CD4-positive, alpha-beta T cell treated with Interleukin-17A for 4 hours (primary cell): ENCODE data around the gene DDHD1.
"Not testable (repeated sequence)": the region's sequence is repeated elsewhere in the genome, so short reads cannot be mapped to it uniquely, and the experiment has no call there.

Experiments
- DNase-seq: peaks from one replicate; pipeline ENCODE4 v3.0.0-alpha.2; 2020; ENCODE audit warnings: mixed read lengths

DDHD1 gene

GRCh38 chr14:53103636-53104340 lies 49.3 kb downstream of the DDHD1 start:
- DNase-seq = no peak

GRCh38 chr14:53093206-53093605 lies 59.9 kb downstream of the DDHD1 start:
- no peak for DNase-seq

GRCh38 chr14:53090853-53091252 lies 62.3 kb downstream of the DDHD1 start:
- no peak for DNase-seq

- not testable (repeated sequence) for DNase-seq
Observed at GRCh38 chr14:53084954-53085353, 68.2 kb downstream of the DDHD1 start.

- no peak for DNase-seq
Observed at GRCh38 chr14:53064475-53064874, 88.6 kb downstream of the DDHD1 start.

GRCh38 chr14:53062856-53063255 lies 90.3 kb downstream of the DDHD1 start:
- DNase-seq = no peak

- DNase-seq = no peak
Observed at GRCh38 chr14:53060046-53060445, 93.1 kb downstream of the DDHD1 start.

- DNase-seq = no peak
Observed at GRCh38 chr14:53055003-53055402, 98.1 kb downstream of the DDHD1 start.

- DNase-seq = no peak
Observed at GRCh38 chr14:53054457-53054856, 98.7 kb downstream of the DDHD1 start.

GRCh38 chr14:53048631-53049030 lies 104.5 kb downstream of the DDHD1 start:
- DNase-seq = no peak

- DNase-seq = no peak
Observed at GRCh38 chr14:53047307-53048069, 105.6 kb downstream of the DDHD1 start.

- no peak for DNase-seq
Observed at GRCh38 chr14:53044486-53044885, 108.6 kb downstream of the DDHD1 start.

GRCh38 chr14:53043027-53043581 lies 110.0 kb downstream of the DDHD1 start:
- DNase-seq = no peak

- no peak for DNase-seq
Observed at GRCh38 chr14:53042480-53042879, 110.6 kb downstream of the DDHD1 start.

- no peak for DNase-seq
Observed at GRCh38 chr14:53041067-53041466, 112.1 kb downstream of the DDHD1 start.

- DNase-seq = no peak
Observed at GRCh38 chr14:53038629-53039028, 114.5 kb downstream of the DDHD1 start.

- DNase-seq = no peak
Observed at GRCh38 chr14:53037016-53037415, 116.1 kb downstream of the DDHD1 start.

- no peak for DNase-seq
Observed at GRCh38 chr14:53035336-53036210, 117.5 kb downstream of the DDHD1 start.

- no peak for DNase-seq
Observed at GRCh38 chr14:53034688-53035230, 118.4 kb downstream of the DDHD1 start.

GRCh38 chr14:53034036-53034435 lies 119.1 kb downstream of the DDHD1 start:
- no peak for DNase-seq

- DNase-seq = no peak
Observed at GRCh38 chr14:53032838-53033390, 120.2 kb downstream of the DDHD1 start.

- no peak for DNase-seq
Observed at GRCh38 chr14:53032161-53032803, 120.8 kb downstream of the DDHD1 start.
